Fibroblast of villous mesenchyme (primary cell): Measurements from ENCODE around the gene GMDS. TPM values are rescaled to one million over a fixed set of nuclear protein-coding genes. Genes with fewer than 3 reads are reported as not detected.

Experiments
- DNase-seq: peaks from one replicate; pipeline ENCODE4 v3.0.0-alpha.2; 2010; ENCODE audit warnings: low read depth
- H3K4me3 ChIP-seq: 2 replicates; pipeline ENCODE4 v1.5.1; 2011; ENCODE audit warnings: low read depth, mild to moderate bottlenecking, low read length
- CTCF ChIP-seq: IDR thresholded peaks from 2 replicates; pipeline ENCODE4 v1.5.1; 2012; ENCODE audit warnings: low read depth, mild to moderate bottlenecking, low read length; ENCODE audit not compliant: insufficient read depth
- total RNA-seq: library from RNA; depleted of rRNA; stranded (reverse); fragments of >200 nt; gene quantifications from 2 replicates; pipeline ENCODE4 v1.2.3, GENCODE V29; 2012

GMDS gene
- total RNA-seq, 1 donor: 6.5 TPM

- DNase-seq: no peak
- no peak overlapping the region for H3K4me3 ChIP-seq
- no peak for TF ChIP-seq CTCF
These were observed 14.6 kb downstream of the GMDS start for GRCh38 chr6:2230659-2231277.

GRCh38 chr6:2229742-2230141, 15.7 kb downstream of the GMDS start:
- no peak overlapping the region for H3K4me3 ChIP-seq
- DNase-seq: no peak
- no peak for TF ChIP-seq CTCF

GRCh38 chr6:2229039-2229438, 16.4 kb downstream of the GMDS start:
- DNase-seq: peak; percentile 33

GRCh38 chr6:2228392-2228791, 17.0 kb downstream of the GMDS start:
- no peak overlapping the region for H3K4me3 ChIP-seq
- TF ChIP-seq CTCF: no peak
- DNase-seq: no peak

More at GRCh38 chr6:2229039-2229438, 16.4 kb downstream of the GMDS start:
- H3K4me3 ChIP-seq: no peak overlapping the region
- TF ChIP-seq CTCF: no peak

- TF ChIP-seq CTCF: no peak
- no peak overlapping the region for H3K4me3 ChIP-seq
- no peak for DNase-seq
These were observed 18.6 kb downstream of the GMDS start for GRCh38 chr6:2226775-2227174.

GRCh38 chr6:2225422-2226392, 19.7 kb downstream of the GMDS start:
- TF ChIP-seq CTCF: no peak
- DNase-seq: no peak
- H3K4me3 ChIP-seq: no peak overlapping the region
